Measurements from ENCODE around the gene ADAMTS13. TPM values are rescaled to one million over a fixed set of nuclear protein-coding genes. Genes with fewer than 3 reads are reported as not detected.

Gene ADAMTS13
- total and polyA plus RNA-seq, 12 donors = 1.5 to 17.8 (median 3.5) TPM

DNA sequence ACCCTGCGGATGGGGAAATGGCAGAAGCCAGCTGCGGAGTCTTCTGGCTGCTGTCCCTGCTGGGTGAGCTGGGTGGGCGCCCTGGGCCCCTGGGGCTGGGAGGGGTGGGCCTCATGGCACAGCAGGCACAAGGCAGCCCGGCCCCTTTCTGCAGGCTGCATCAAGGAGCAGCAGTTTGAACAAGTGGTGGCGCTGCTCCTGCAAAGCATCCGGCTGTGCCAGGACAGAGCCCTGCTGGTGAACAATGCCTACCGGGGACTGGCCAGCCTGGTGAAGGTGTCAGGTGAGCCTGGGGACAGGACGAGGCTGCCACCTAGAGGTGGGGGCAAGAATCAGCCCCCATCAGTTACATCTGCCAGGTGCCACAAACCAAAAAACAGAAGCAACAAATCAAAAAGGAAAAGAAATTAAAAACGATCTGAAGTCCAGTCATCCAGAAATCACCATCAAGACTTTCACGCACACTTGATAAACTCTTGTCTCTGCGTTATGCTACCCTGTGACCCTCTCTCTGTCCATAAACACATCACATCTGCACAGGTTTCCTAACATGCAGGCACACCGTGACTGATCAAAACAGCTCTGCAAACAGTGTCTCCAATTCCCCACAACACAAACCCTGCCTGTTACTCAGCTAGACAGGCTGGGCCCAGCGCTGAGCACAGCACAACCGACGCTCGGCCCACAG lies 18.3 kb upstream of the ADAMTS13 start:
- WGBS, 2 donors = 84% methylated on average over 16 of the region's 16 CpGs
- H3K9me3 ChIP-seq = no peaks in the 10 kb centered on the region
- H3K4me3 ChIP-seq = no peak overlapping the region
- no peak for DNase-seq
- H3K27ac ChIP-seq = no peak overlapping the region
- no peak for ATAC-seq
- peaks cover 0 to 13% (median 0%) of the 10 kb centered on the region in 9 donors for H3K4me1 ChIP-seq
- peaks cover 0 to 57% (median 23%) of the 10 kb centered on the region in 9 donors for H3K36me3 ChIP-seq
- TF ChIP-seq, protein P1, sequence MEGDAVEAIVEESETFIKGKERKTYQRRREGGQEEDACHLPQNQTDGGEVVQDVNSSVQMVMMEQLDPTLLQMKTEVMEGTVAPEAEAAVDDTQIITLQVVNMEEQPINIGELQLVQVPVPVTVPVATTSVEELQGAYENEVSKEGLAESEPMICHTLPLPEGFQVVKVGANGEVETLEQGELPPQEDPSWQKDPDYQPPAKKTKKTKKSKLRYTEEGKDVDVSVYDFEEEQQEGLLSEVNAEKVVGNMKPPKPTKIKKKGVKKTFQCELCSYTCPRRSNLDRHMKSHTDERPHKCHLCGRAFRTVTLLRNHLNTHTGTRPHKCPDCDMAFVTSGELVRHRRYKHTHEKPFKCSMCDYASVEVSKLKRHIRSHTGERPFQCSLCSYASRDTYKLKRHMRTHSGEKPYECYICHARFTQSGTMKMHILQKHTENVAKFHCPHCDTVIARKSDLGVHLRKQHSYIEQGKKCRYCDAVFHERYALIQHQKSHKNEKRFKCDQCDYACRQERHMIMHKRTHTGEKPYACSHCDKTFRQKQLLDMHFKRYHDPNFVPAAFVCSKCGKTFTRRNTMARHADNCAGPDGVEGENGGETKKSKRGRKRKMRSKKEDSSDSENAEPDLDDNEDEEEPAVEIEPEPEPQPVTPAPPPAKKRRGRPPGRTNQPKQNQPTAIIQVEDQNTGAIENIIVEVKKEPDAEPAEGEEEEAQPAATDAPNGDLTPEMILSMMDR (IDR thresholded peaks at IDR 0.05) = peak in 7 of 9 donors; percentile 38 to 62 (median 48)
- intact Hi-C loops (cut with DNase I) = loop anchor here in 4 of 10 donors (10.0 kb wide), 2 partner anchors 219 to 321 kb away; no protein-coding TSS in a partner anchor
- no peaks in the 10 kb centered on the region for H3K27me3 ChIP-seq

DNA sequence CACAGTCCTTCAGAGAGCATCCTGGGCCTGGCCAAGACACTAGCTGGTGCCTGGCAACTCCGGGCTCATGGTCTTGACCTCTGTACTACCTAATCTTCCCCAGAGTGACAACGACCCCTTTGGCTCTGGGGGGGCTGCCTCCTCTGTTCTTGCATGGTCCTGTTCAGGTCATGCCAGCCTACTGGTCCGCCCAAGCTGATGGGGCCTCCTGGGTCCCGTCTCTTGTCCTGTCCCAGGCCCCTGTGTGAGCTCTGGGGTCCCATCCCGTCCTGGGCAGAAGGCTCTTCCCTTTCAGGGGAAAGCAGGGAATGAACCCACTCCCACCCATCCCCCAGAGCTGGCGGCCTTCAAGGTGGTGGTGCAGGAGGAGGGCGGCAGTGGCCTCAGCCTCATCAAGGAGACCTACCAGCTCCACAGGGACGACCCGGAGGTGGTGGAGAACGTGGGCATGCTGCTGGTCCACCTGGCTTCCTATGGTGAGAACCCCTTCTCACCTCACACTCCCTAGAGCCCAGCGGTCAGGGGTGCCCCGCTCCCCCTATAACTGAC lies 17.6 kb upstream of the ADAMTS13 start:
- ATAC-seq = no peak
- peaks cover 0 to 63% (median 26%) of the 10 kb centered on the region in 9 donors for H3K36me3 ChIP-seq
- no peak for DNase-seq
- no peaks in the 10 kb centered on the region for H3K27me3 ChIP-seq
- H3K4me1 ChIP-seq = peaks cover 0 to 13% (median 0%) of the 10 kb centered on the region in 9 donors
- H3K4me3 ChIP-seq = no peak overlapping the region
- no peaks in the 10 kb centered on the region for H3K9me3 ChIP-seq
- intact Hi-C loops (cut with DNase I) = loop anchor here in 7 of 10 donors (5.0 to 10.0 kb wide), 4 partner anchors 83 to 323 kb away; no protein-coding TSS in a partner anchor
- no peak overlapping the region for H3K27ac ChIP-seq
- TF ChIP-seq, protein P1 (IDR thresholded peaks at IDR 0.05) = no peak
- 90 to 91% methylated on average over 12 of the region's 12 CpGs for WGBS, 2 donors

DNA sequence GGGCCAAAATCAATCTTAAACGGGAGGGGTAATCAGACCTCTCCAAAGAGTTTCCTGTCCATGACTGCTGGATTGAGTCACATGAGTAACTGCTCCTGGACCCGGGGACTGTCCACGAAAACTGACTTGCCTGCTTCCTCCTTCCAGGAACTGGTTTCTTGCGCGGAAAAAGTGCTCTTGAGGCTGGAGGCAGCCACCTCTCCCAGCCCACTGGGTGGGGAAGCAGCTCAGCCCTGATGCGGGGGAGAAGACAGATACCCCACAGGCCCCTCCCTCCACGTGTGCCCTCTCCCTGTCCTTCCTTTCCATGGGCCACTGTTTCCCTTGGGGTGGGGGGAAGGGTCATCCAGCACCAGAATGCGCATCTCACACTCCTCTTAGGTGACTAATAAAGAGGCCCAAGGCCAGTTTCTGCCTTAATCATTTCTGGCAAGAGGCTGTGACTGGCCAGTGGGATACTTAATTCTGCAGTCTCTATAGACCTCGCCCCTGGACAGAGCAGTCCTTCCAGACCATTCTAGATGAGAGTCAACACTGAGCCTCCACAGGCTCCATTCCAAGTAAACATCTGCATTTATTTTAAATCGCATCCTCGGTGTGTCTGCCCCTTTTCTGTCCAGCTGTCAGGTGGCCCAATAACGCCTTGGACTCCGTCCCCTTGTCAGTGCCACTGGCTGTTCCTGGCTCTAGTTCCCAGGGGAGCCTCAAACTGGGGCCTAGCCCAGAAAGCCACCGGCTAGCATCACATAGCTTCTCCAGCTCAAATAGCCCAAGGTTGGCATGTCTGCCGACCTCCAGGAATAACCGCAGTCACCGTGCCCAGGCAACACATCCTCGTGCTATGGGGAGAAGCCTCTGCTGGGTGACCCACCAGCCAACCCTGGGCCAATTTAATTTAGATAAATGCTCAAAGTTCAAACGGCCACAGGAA lies 16.4 kb upstream of the ADAMTS13 start:
- intact Hi-C loops (cut with DNase I) = loop anchor here in 9 of 10 donors (1.0 to 10.0 kb wide), 7 partner anchors 79 to 322 kb away; no protein-coding TSS in a partner anchor
- Histone ChIP-seq H3K27ac (no peak overlapping the region), H3K36me3 (peaks cover 0 to 76% (median 38%) of the 10 kb centered on the region in 9 donors), H3K4me1 (peaks cover 0 to 13% (median 0%) of the 10 kb centered on the region in 9 donors), H3K9me3 (no peaks in the 10 kb centered on the region), H3K4me3 (no peak overlapping the region), H3K27me3 (no peaks in the 10 kb centered on the region)
- TF ChIP-seq, protein P1 (IDR thresholded peaks at IDR 0.05) = no peak
- DNase-seq (no peak), ATAC-seq (peak in 5 of 8 donors; percentile 19 to 47 (median 24))
- 69 to 82% methylated on average over 19 of the region's 19 CpGs for WGBS, 2 donors
